COLO668 (cell line): ENCODE measurements around the gene NCOR1.
"Not testable (repeated sequence)": the region's sequence is repeated elsewhere in the genome, so short reads cannot be mapped to it uniquely, and the experiment has no call there.

Source experiments
- DNase-seq: peaks from one replicate; lab custom pipeline; 2025; ENCODE audit not compliant: unreplicated experiment; lab: John Stamatoyannopoulos, UW

The NCOR1 gene

DNA sequence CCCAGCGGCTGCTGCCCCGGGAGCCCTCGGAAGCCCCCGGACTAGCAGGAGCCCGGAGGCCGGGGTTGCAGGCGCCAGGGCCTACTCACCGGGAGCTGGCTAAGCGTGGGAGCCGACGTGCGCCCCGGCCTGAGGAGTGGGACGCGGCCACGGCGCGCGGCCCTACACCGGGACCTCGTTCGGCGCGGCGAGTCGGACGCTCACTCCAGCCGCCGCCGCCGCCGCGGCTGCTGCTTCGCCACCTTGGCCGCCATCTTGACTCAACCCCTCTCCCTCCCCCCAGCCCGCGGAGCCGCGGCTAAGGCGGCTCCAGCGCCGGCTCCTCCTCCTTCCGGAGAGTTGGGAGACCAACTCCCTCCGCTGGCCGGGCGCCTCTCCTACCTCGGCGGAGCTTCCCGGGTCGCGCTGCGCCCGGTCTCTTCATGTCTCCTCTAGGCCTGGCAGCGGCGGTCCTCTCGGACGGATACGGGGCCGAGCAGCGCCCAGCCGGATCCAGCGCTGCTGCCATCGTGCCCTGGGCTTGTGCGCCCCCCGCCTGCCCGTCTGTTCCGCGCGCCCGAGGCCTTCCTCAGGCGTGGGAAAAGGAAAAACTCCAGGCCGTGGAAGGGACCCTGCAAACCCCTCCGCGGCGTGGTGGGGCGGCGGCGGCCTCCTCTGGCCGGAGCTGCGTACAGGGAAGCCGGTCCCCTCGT is at the start of gene NCOR1:
NCOR1 (minus strand) TSS at position 262 of the 692 bp plus-strand sequence. CDS start 20,965 bp downstream, outside the sequence.
- peak; percentile 93 for DNase-seq

- no peak for DNase-seq
Measured at GRCh38 chr17:16262201-16262600, 46.9 kb upstream of the NCOR1 start.

DNA sequence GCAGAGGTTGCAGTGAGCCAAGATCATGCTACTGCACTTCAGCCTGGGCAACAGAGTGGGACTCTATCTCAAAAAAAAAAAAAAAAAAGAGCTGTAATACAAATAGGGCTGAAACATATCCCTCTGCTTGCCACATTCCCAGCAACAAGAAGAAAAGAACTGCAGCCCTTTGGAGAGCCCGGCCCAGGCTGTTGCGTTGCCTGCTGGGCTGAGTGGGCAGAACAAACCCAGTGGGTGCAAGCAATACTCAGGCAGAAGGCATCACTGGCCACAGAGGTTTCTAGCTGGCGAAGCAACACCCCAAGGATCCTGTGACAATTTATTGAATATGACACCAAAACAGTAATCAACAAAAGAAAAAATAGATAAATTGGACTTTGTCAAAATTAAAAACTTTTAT is 45.7 kb upstream of the NCOR1 start:
- DNase-seq: no peak

- no peak for DNase-seq
Measured at GRCh38 chr17:16259926-16260325, 44.6 kb upstream of the NCOR1 start.

DNA sequence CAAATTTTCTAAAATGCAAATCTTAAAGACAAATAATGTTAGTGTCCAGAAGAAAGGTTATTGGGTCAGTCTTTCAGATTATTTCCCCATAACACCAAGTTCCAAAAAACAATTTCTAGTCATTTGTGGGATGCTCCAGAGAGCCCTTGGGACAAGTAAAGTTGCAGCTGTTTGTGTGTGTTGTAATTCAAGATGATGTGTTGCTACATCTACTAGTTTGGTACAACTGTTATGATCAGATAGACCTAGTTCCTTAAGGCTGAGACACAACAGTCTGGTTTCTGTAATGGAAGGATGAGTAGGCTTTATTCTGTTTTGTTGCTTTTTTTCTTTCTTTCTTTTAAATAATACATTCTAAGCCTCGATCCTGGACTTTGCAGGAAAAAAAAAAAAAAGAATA is 43.6 kb upstream of the NCOR1 start:
- DNase-seq: no peak

GRCh38 chr17:16255481-16255921 is 40.2 kb upstream of the NCOR1 start:
- no peak for DNase-seq

GRCh38 chr17:16254773-16255400 is 39.6 kb upstream of the NCOR1 start:
- no peak for DNase-seq

GRCh38 chr17:16251556-16251955 is 36.2 kb upstream of the NCOR1 start:
- DNase-seq: no peak

- no peak for DNase-seq
Measured at GRCh38 chr17:16251043-16251442, 35.7 kb upstream of the NCOR1 start.

DNA sequence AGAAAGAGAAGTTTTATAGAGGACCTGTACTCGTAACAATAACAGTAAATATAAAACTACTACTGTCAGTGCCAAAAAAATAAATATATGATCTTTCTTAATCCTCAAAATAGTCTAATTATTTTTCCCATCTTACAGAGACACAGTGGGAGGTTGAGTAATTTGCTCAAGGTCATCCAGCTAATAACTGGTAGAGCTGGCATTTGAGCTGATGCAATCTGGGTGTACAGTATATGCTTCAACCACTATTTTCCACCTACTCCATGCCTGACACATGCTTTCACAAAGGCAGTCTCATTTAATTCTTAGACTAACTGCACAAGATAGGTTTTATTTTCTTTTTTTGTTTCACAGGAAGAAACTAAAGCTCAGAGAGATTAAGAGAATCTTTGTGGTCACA is 35.3 kb upstream of the NCOR1 start:
- DNase-seq: no peak

DNA sequence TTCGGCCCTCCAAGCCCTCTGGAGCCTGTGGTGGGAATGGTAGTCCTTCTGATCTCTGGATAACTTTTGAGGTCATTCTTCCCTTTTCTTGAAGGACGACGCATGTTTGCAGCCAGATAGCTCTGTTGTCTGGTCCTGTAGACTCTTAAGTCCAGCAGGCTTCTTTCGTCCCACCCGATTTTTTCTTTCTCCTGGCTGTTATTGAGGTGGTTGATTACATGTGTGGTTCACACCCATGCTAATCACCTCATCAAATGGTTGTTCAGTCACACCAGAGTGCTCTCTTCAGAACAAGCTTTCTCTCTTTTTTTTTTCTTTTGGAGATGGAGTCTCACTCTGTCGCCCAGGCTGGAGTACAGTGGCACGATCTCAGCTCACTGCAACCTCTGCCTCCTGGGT is 32.3 kb upstream of the NCOR1 start:
- DNase-seq: no peak

DNA sequence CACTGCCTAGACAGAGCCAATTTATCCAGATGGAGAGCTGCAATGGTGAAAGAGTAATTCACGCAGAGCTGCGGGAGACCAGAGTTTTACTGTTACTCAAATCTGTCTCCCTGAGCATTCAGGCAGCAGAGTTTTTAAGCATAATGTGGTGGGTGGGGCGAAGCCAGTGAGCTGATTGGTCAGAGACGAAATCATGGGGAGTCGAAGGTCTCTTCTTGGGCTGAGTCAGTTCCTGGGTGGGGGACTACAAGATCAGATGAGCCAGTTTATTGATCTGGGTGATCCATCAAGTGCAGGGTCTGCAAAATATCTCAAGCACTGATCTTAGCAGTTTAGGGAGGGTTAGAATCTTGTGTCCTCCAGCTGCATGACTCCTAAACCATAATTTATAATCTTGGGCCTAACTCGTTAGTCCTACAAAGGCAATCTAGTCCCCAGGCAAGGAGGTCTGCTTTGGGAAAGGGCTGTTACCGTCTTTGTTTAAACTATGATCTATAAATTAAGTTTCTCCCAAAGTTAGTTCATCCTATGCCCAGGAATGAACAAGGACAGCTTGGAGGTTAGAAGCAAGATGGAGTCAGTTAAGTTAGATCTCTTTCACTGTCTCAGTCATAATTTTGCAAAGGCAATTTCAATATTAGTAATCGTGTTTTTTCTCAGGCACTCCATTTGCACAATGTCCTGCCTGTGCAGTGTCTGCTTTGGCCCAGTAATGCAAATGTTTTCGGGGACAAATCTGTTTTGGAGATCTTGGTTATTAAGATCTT is 28.6 kb upstream of the NCOR1 start:
- no peak for DNase-seq

- no peak for DNase-seq
Measured at GRCh38 chr17:16243385-16243784, 28.1 kb upstream of the NCOR1 start.

DNA sequence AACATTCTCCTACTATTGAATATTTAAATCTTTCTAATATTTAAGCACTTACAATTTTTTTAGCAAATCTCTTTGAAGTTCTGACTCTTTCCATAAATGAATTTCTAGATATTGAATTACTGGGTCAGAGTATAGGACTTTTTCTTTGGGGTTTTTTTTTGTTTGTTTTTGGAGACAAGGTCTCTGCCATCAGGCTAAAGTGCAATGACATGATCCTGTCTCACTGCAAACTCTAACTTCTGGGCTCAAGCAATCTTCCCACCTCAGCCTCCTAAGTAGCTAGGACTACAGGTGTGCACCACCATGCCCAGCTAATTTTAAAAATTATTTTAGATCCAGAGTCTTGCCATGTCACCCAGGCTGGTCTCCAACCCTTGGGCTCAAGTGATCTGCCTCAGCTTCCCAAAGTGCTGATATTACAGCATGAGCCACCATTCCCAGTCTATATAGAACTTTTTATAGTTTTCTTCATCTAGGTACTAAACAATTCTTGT is 26.6 kb upstream of the NCOR1 start:
- no peak for DNase-seq

DNA sequence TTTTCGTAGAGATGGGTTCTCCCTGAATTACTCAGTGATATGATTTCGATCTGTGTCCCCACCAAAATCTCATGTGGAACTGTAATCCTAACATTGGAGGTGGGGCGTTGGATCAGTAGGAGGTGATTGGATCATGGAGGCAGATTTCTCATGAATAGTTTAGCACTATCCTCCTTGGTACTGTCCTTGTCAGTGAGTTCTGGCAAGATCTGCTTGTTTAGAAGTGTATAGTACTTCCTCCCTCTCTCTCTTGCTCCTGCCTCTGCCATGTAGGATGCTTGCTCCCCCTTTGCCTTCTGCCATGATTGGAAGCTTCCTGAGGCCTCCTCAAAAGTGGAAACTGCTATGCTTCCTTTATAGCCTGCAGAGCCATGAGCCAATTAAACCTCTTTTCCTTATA is 24.6 kb upstream of the NCOR1 start:
- DNase-seq: no peak

GRCh38 chr17:16232391-16232790 is 17.1 kb upstream of the NCOR1 start:
- DNase-seq: no peak

DNA sequence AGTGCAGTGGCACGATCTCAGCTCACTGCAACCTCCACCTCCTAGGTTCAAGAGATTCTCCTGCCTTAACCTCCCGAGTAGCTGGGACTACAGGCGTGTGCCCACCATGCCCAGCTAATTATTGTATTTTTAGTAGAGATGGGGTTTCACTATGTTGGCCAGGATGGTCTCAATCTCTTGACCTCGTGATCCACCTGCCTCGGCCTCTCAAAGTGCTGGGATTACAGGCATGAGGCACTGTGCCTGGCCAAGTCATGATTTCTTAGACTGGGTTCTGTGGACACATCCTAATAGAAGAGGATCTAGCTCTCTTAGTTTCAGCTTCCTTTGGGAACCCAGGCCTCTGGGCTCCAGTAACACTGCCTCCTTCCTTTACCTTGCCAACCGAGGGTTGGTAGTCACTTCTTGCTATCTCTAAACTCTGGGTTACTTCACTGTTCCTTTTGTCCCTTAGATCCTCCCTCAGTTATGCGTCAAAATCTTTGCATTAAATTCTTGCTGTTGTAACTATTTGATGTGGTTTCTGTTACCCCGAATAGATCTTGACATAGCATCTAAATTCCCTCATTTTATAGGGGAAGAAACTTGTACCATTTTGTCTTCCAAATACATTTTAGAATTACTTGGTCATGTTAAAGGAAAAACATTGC is 14.7 kb upstream of the NCOR1 start:
- DNase-seq: not testable (repeated sequence)

DNA sequence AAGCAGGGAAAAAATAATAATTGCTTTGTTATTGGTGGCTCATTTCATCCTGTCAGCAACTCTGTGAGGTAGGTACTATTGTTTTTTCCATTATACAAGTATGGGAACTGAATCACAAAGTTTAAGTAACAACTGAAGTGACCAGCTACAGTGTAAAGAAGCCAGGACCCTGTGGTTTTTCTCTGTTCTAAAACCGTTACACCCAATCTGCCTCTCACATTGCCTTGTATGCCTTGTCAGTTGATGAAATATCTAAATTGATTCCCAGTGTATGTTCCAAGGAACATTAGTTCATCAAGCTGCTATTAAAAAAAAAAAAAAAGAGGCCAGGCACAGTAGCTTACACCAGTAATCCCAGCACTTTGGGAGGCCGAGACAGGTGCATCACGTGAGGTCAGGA is 7.1 kb upstream of the NCOR1 start:
- DNase-seq: no peak

DNA sequence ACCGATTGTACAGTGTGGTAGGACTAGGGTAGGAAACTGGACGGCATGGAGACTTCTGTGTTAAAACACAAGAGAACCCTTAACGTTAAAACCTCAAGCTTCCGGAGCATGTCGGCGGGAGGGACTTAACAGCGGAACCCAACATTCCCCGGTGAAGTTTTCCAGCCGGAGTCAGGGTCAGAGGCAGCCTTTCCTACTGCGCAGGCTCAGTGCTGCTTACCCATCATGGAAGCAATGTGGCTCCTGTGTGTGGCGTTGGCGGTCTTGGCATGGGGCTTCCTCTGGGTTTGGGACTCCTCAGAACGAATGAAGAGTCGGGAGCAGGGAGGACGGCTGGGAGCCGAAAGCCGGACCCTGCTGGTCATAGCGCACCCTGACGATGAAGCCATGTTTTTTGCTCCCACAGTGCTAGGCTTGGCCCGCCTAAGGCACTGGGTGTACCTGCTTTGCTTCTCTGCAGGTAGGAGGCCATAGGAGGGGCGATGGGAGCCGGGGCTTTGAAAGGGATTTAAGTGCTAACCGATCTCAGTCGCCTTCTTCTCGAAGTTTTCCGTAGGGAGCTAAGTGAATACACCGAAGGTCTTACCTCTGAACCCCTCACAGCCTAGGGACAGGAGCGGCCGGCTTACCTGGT is 1.8 kb upstream of the NCOR1 start, which contains the start of gene PIGL:
PIGL (plus strand) TSS at position 209 of the 634 bp plus-strand sequence; CDS start at position 226, 17 bp downstream.
- peak; percentile 84 for DNase-seq

DNA sequence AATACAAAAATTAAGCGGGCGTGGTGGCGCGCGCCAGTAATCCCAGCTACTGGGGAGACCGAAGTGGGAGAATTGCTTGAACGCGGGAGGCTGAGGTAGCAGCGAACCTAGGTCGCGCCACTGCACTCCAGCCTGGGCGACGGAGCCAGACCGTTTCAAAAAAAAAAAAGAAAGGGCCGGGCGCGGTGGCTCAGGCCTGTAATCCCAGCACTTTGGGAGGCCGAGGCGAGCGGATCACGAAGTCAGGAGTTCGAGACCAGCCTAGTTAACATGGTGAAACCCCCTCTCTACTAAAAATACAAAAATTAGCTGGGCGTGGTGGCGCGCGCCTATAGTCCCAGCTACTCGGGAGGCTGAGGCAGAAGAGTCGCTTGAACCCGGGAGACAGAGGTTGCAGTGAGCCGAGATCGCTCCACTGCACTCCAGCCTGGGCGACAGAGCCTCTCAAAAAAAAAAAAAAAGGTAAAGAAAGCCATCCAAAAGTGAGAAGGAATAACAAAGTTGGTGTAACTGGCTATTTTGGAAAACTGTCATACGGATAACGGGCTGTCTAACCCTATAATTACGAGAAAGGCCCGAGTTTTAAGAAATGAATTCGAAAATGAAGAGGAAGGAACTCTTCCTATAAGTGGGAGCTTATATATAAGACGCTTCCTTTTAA is 1.1 kb upstream of the NCOR1 start:
- DNase-seq: not testable (repeated sequence)
